Choroid plexus epithelial cell (primary cell): Measurements from ENCODE around the gene TTBK2.

Experiments
- DNase-seq: peaks from one replicate; pipeline ENCODE4 v3.0.0-alpha.2; 2010; ENCODE audit warnings: low read depth
- H3K4me3 ChIP-seq: 2 replicates; pipeline ENCODE4 v1.5.1; 2011; ENCODE audit warnings: low read depth, mild to moderate bottlenecking, control low read depth, low read length, moderate library complexity
- TF ChIP-seq, protein P1 (sequence below): conservative IDR thresholded peaks from 2 replicates; pipeline ENCODE4 v1.5.1; 2011; ENCODE audit warnings: low read depth, mild to moderate bottlenecking, control low read depth, inconsistent platforms, low read length, moderate library complexity

Gene TTBK2

DNA sequence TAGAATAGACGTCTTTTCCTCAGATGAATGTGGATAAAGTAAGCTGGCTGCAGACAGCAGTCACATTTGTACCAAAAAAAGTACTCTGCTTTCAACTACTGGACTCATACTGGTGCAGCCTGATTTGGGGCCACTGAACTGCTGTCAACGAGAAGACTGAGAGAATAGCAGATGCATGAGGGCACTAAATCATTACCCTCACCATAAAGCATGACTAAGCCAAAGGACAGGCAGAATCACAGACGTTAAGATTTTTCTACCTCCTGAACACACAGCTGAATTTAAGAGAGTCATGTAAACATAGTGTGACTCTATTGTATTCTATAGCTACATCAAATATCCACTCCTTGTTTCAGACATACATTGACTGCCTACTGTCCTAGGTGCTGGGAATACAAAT, 115.8 kb downstream of the TTBK2 start:
- no peak overlapping the region for H3K4me3 ChIP-seq
- TF ChIP-seq, protein P1, sequence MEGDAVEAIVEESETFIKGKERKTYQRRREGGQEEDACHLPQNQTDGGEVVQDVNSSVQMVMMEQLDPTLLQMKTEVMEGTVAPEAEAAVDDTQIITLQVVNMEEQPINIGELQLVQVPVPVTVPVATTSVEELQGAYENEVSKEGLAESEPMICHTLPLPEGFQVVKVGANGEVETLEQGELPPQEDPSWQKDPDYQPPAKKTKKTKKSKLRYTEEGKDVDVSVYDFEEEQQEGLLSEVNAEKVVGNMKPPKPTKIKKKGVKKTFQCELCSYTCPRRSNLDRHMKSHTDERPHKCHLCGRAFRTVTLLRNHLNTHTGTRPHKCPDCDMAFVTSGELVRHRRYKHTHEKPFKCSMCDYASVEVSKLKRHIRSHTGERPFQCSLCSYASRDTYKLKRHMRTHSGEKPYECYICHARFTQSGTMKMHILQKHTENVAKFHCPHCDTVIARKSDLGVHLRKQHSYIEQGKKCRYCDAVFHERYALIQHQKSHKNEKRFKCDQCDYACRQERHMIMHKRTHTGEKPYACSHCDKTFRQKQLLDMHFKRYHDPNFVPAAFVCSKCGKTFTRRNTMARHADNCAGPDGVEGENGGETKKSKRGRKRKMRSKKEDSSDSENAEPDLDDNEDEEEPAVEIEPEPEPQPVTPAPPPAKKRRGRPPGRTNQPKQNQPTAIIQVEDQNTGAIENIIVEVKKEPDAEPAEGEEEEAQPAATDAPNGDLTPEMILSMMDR = no peak
- no peak for DNase-seq

DNA sequence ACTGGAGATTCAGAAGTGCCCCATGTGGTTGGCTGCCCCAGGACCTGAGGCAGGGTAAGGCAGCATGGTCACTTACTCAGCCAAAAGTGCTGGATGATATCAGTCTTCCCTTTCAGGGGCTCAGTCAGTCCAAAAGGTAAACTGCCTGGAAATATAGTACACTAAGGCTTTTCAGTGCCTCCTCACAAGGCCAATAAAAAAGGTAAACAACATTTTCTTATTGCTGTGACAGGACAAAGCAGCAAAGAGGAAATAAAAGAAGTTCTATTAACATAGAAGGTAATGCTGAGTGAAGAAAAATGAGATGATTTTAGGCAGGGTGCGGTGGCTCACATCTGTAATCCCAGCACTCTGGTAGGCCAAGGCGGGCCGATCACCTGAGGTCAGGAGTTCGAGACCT, 117.1 kb downstream of the TTBK2 start:
- H3K4me3 ChIP-seq = no peak overlapping the region
- DNase-seq = no peak
- TF ChIP-seq, protein P1 = no peak

DNA sequence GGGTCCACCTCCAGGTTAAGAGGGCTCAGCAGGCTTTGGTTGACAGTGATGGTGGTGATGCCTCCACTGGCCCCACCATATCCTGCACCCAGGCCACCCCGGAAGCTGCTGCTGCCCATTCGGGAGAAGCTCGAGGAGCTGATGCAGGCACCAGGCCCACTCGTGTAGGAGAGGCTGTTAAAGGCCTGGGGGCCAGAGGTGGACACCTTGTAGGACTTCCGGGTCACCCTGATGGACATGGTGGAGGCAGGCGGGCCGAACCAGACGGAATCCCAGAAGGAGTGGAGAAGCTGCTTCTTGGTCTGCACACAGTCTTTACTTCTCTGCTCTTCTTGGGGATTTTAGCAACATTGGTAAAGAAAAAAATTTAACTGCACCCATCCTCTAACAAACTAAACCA, 118.4 kb downstream of the TTBK2 start:
- no peak for DNase-seq
- TF ChIP-seq, protein P1 = no peak
- H3K4me3 ChIP-seq = no peak overlapping the region

DNA sequence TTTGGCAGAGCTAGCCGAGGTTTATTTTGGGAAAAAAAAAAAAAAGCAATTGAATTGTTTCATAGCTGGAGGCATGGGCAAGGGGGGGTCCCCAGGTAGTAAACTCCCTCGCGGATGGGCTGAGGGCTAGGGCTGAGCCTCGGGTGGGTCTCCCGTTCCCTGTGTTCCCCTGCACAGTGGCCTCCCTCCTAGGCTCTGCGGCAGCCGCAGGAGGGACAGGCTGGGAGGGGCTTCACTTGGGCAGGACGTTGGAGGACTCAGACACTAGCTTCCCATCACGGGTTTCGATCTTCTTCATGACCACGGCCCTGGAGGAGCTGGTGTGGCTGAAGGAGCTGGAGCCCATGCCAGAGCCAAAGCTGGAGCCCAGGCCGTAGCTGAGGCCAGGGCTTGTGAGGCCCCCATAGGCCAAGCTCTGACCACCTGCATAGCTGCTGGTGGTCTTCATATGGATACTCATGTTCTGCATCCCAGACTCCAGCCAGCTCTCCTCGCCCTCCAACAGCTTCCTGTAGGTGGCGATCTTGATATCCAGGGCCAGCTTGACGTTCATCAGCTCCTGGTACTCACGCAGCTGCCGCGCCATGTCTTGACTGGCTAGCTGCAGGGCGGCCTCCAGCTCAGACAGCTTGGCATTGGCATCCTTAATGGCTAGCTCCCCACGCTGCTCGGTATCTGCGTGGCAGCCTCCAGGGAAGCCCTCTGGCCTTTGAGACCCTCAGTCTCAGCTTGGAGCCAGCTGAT, 119.7 kb downstream of the TTBK2 start:
- TF ChIP-seq, protein P1 = peak; percentile 34
- H3K4me3 ChIP-seq = no peak overlapping the region
- DNase-seq = no peak

DNA sequence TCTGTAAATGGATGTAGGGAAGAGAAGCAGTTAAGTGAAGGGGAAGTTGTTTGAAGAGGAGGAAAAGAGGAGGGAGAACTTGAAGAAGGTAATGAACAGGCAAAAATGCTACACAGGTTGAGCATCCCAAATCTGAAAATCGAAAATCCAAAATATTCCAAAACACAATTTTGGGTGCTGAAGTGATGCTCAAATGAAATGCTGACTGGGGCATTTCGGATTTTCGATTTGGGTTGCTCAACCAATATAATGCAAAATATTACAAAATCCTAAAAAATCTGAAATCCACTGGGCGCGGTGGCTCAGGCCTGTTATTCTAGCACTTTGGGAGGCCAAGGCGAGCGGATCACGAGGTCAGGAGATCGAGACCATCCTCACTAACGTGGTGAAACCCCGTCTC, 121.8 kb downstream of the TTBK2 start:
- TF ChIP-seq, protein P1 = no peak
- H3K4me3 ChIP-seq = no peak overlapping the region
- no peak for DNase-seq

DNA sequence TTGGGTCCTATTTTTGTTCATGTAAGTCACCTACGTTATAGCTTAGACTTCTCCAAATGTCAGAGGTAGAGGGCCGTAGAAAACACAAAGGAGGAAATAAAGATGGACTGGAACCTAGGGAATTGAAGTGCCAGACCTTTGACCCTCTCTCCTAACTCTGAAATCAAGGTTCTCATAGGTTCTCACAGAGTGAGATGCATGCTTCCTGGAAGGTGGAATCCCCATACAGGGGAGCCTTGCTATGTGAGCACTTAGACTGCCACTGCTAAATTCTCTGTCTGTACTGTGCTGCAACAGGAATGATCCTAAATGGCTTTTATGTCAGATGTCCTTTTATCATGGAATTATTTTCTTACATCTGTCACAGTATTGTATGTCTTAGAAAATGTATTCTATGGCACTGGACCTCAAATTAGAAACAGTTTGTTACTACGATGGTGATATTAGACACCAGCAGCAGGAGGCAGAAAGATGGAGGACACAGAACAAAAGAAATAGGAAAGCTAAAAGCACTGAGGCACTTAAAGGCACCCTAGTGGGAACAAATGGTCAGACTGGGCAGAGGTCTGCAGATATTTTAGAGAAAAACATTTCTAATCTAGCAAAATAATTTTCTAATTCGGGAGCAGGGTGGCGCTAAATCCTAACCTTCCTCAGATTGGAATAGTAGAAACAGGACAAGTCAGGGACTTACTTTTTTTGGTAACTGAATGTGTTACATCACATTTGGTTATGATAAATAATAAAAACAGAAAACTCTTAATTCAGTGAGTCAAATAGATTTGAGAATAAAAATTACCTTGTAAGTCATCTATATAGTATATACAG, 123.4 kb downstream of the TTBK2 start:
- DNase-seq = peak; percentile 26

More for the DNA sequence above, 123.4 kb downstream of the TTBK2 start:
- no peak overlapping the region for H3K4me3 ChIP-seq
- TF ChIP-seq, protein P1 = no peak
